MCF 10A (cell line): Measurements from ENCODE around the gene YWHAE. TPM values are rescaled to one million over a fixed set of nuclear protein-coding genes. Genes with fewer than 3 reads are reported as not detected.

ENCODE experiments used
- BruUV-seq: library from RNA; stranded (reverse); fragments of 400-500 nt; replicated peaks from 2 replicates; lab custom pipeline; 2021; lab: Mats Ljungman, UMichigan
- CTCF ChIA-PET: fragments of 300-600 bp; sonication (Branson Sonifier 250); formaldehyde crosslinking; extraction: SDS; loops from one replicate; lab custom pipeline; 2021; ENCODE audit warnings: antibody characterized with exemption, inconsistent platforms; lab: Yijun Ruan, JAX
- POLR2A ChIA-PET: fragments of 300-600, 350-650 bp; sonication (Branson Sonifier 250); formaldehyde crosslinking; extraction: SDS; loops from one replicate; lab custom pipeline; 2020; ENCODE audit warnings: antibody characterized with exemption, inconsistent platforms; lab: Yijun Ruan, JAX
- DNase-seq: peaks from one replicate; pipeline ENCODE4 v3.0.0-alpha.2; 2018; ENCODE audit not compliant: unreplicated experiment
- H3K27ac Mint-ChIP-seq: one replicate; pipeline ENCODE4 v1.8.0; 2022; ENCODE audit warnings: mild to moderate bottlenecking, low read depth, mixed read lengths; ENCODE audit not compliant: unreplicated experiment
- H3K27me3 Mint-ChIP-seq: one replicate; pipeline ENCODE4 v1.8.0; 2022; ENCODE audit warnings: mixed read lengths; ENCODE audit not compliant: insufficient read depth, unreplicated experiment
- H3K36me3 Mint-ChIP-seq: one replicate; pipeline ENCODE4 v1.8.0; 2022; ENCODE audit warnings: mild to moderate bottlenecking, moderate library complexity, mixed read lengths; ENCODE audit not compliant: insufficient read depth, unreplicated experiment
- H3K4me1 Mint-ChIP-seq: one replicate; pipeline ENCODE4 v1.8.0; 2022; ENCODE audit warnings: mixed read lengths; ENCODE audit not compliant: insufficient read depth, unreplicated experiment
- H3K4me3 Mint-ChIP-seq: one replicate; pipeline ENCODE4 v1.8.0; 2022; ENCODE audit warnings: mild to moderate bottlenecking, moderate library complexity, mixed read lengths; ENCODE audit not compliant: unreplicated experiment
- H3K9me3 Mint-ChIP-seq: one replicate; pipeline ENCODE4 v1.8.0; 2022; ENCODE audit warnings: mixed read lengths; ENCODE audit not compliant: unreplicated experiment
- CTCF ChIP-seq: fragments of 200-600 bp; IDR thresholded peaks from one replicate; pipeline ENCODE4 v1.8.0; 2022; ENCODE audit warnings: antibody characterized with exemption, mild to moderate bottlenecking; ENCODE audit not compliant: unreplicated experiment
- intact Hi-C: fragments of 100-400 bp; cut with micrococcal nuclease; formaldehyde crosslinking; loops from 2 replicates; pipeline ENCODE4 v1.14.1; 2022
- total RNA-seq: library from RNA; stranded (reverse); gene quantifications from 2 replicates; pipeline ENCODE4 v1.2.3, GENCODE V29; 2022

The YWHAE gene
- total RNA-seq, 1 experiment from 2014 or later: 813 TPM

- H3K36me3 Mint-ChIP-seq: peaks cover 62% of the 10 kb centered on the region
- POLR2A ChIA-PET: interaction anchor here (1.0 to 2.8 kb wide), 2 partner anchors 14 to 29 kb away, joined by 3 to 9 read pairs; no protein-coding TSS in a partner anchor
- intact Hi-C loops: no loop called here
- TF ChIP-seq CTCF: no peak
- H3K9me3 Mint-ChIP-seq: no peaks in the 10 kb centered on the region
- H3K4me1 Mint-ChIP-seq: peaks cover 39% of the 10 kb centered on the region
- DNase-seq: no peak
- H3K27ac Mint-ChIP-seq: no peak overlapping the region
- H3K27me3 Mint-ChIP-seq: no peaks in the 10 kb centered on the region
- CTCF ChIA-PET: interaction anchor here (0.5 to 1.9 kb wide), 2 partner anchors 11 to 449 kb away, joined by 3 to 7 read pairs; no protein-coding TSS in a partner anchor
- BruUV-seq: no TSS peak
- no peak overlapping the region for H3K4me3 Mint-ChIP-seq
Measured at GRCh38 chr17:1376061-1376460, 24.0 kb downstream of the YWHAE start.

GRCh38 chr17:1375615-1376014 is 24.4 kb downstream of the YWHAE start:
- ChIA-PET POLR2A (interaction anchor here (0.7 to 2.8 kb wide), 4 partner anchors 10 to 22 kb away, joined by 3 to 9 read pairs (median 3); no protein-coding TSS in a partner anchor), CTCF (interaction anchor here (0.5 kb wide), 1 partner anchor 449 kb away, joined by 3 read pairs; no protein-coding TSS in a partner anchor)
- Mint-ChIP-seq H3K27ac (no peak overlapping the region), H3K36me3 (peaks cover 64% of the 10 kb centered on the region), H3K4me3 (no peak overlapping the region), H3K9me3 (no peaks in the 10 kb centered on the region), H3K27me3 (no peaks in the 10 kb centered on the region), H3K4me1 (peaks cover 35% of the 10 kb centered on the region)
- no peak for TF ChIP-seq CTCF
- BruUV-seq: TSS peak; percentile 5
- DNase-seq: no peak
- intact Hi-C loops: no loop called here

- BruUV-seq: no TSS peak
- CTCF ChIA-PET: interaction anchor here (0.6 kb wide), 1 partner anchor 48 kb away, joined by 3 read pairs; no protein-coding TSS in a partner anchor
Measured at GRCh38 chr17:1374431-1375177, 25.4 kb downstream of the YWHAE start.

More at GRCh38 chr17:1374431-1375177, 25.4 kb downstream of the YWHAE start:
- intact Hi-C loops: no loop called here
- DNase-seq: no peak
- Mint-ChIP-seq H3K36me3 (peaks cover 63% of the 10 kb centered on the region), H3K27ac (no peak overlapping the region), H3K27me3 (no peaks in the 10 kb centered on the region), H3K9me3 (no peaks in the 10 kb centered on the region), H3K4me1 (peaks cover 25% of the 10 kb centered on the region), H3K4me3 (no peak overlapping the region)
- TF ChIP-seq CTCF: no peak
- POLR2A ChIA-PET: interaction anchor here (0.7 to 1.7 kb wide), 4 partner anchors 9 to 141 kb away, joined by 3 to 4 read pairs (median 3); no protein-coding TSS in a partner anchor
